ENCODE results near the gene GPSM1. TPM values are rescaled to one million over a fixed set of nuclear protein-coding genes. Genes with fewer than 3 reads are reported as not detected.

The GPSM1 gene
- total and polyA plus RNA-seq, 4 donors = 29.2 to 116 (median 92.1) TPM

- H3K9me3 ChIP-seq (ENCODE audit: control insufficient read depth, insufficient read depth, low read length) = no peaks in the 10 kb centered on the region
- no peak for DNase-seq (ENCODE audit: low read depth in 4 of 6, low spot score in 6 of 6)
- H3K27me3 ChIP-seq (ENCODE audit: control insufficient read depth, insufficient read depth, low read length) = no peaks in the 10 kb centered on the region
- no peak overlapping the region for H3K4me3 ChIP-seq (ENCODE audit: low read depth, low read length)
- no CpG with 5 or more reads among the region's 6 CpGs for WGBS (ENCODE audit: insufficient coverage)
- no peak overlapping the region for H3K27ac ChIP-seq (ENCODE audit: low read depth, low read length)
- H3K36me3 ChIP-seq (ENCODE audit: control insufficient read depth, insufficient read depth, low read length) = peaks cover 80% of the 10 kb centered on the region
- H3K4me1 ChIP-seq (ENCODE audit: control insufficient read depth, insufficient read depth, low read length) = peaks cover 21% of the 10 kb centered on the region
Measured at GRCh38 chr9:136397643-136398042, 70.3 kb downstream of the GPSM1 start.

GRCh38 chr9:136398286-136398685 is 70.9 kb downstream of the GPSM1 start:
- WGBS (ENCODE audit: insufficient coverage) = 98% methylated on average over 12 of the region's 12 CpGs
- Histone ChIP-seq H3K4me3 (ENCODE audit: low read depth, low read length) (no peak overlapping the region), H3K36me3 (ENCODE audit: control insufficient read depth, insufficient read depth, low read length) (peaks cover 79% of the 10 kb centered on the region), H3K27me3 (ENCODE audit: control insufficient read depth, insufficient read depth, low read length) (no peaks in the 10 kb centered on the region), H3K27ac (ENCODE audit: low read depth, low read length) (no peak overlapping the region), H3K4me1 (ENCODE audit: control insufficient read depth, insufficient read depth, low read length) (peaks cover 21% of the 10 kb centered on the region), H3K9me3 (ENCODE audit: control insufficient read depth, insufficient read depth, low read length) (no peaks in the 10 kb centered on the region)
- no peak for DNase-seq (ENCODE audit: low read depth in 4 of 6, low spot score in 6 of 6)

GRCh38 chr9:136399176-136400037 is 72.1 kb downstream of the GPSM1 start:
- H3K27ac ChIP-seq (ENCODE audit: low read depth, low read length) = no peak overlapping the region
- no peaks in the 10 kb centered on the region for H3K27me3 ChIP-seq (ENCODE audit: control insufficient read depth, insufficient read depth, low read length)
- peaks cover 21% of the 10 kb centered on the region for H3K4me1 ChIP-seq (ENCODE audit: control insufficient read depth, insufficient read depth, low read length)

GRCh38 chr9:136400038-136400834 is 72.9 kb downstream of the GPSM1 start, which contains the start of gene SNAPC4:
Gene SNAPC4 (minus strand): TSS chr9:136400170. CDS start chr9:136398428, 1,742 bp downstream.
- peak; percentile 49 to 96 (median 78) for DNase-seq (ENCODE audit: low read depth in 4 of 6, low spot score in 6 of 6)
- H3K4me3 ChIP-seq (ENCODE audit: low read depth, low read length) = peak within 1 kb of the TSS; percentile 62
- WGBS (ENCODE audit: insufficient coverage) = 8% methylated on average over 71 of the region's 71 CpGs
- H3K36me3 ChIP-seq (ENCODE audit: control insufficient read depth, insufficient read depth, low read length) = peaks cover 79% of the 10 kb centered on the region
- no peak within 1 kb of the TSS for H3K27ac ChIP-seq (ENCODE audit: low read depth, low read length)
- no peaks in the 10 kb centered on the region for H3K27me3 ChIP-seq (ENCODE audit: control insufficient read depth, insufficient read depth, low read length)
- no peaks in the 10 kb centered on the region for H3K9me3 ChIP-seq (ENCODE audit: control insufficient read depth, insufficient read depth, low read length)
- H3K4me1 ChIP-seq (ENCODE audit: control insufficient read depth, insufficient read depth, low read length) = peaks cover 21% of the 10 kb centered on the region

More at GRCh38 chr9:136399176-136400037, 72.1 kb downstream of the GPSM1 start:
- 2% methylated on average over 67 of the region's 67 CpGs for WGBS (ENCODE audit: insufficient coverage)
- H3K9me3 ChIP-seq (ENCODE audit: control insufficient read depth, insufficient read depth, low read length) = no peaks in the 10 kb centered on the region
- peak overlapping the region; percentile 62 for H3K4me3 ChIP-seq (ENCODE audit: low read depth, low read length)
- peaks cover 79% of the 10 kb centered on the region for H3K36me3 ChIP-seq (ENCODE audit: control insufficient read depth, insufficient read depth, low read length)
- DNase-seq (ENCODE audit: low read depth in 4 of 6, low spot score in 6 of 6) = no peak

GRCh38 chr9:136401173-136401922 is 74.0 kb downstream of the GPSM1 start:
- Histone ChIP-seq H3K4me1 (ENCODE audit: control insufficient read depth, insufficient read depth, low read length) (peaks cover 21% of the 10 kb centered on the region), H3K36me3 (ENCODE audit: control insufficient read depth, insufficient read depth, low read length) (peaks cover 78% of the 10 kb centered on the region)
- WGBS (ENCODE audit: insufficient coverage) = 90% methylated on average over 17 of the region's 18 CpGs

GRCh38 chr9:136402067-136402466 is 74.7 kb downstream of the GPSM1 start:
- Histone ChIP-seq H3K27me3 (ENCODE audit: control insufficient read depth, insufficient read depth, low read length) (no peaks in the 10 kb centered on the region), H3K36me3 (ENCODE audit: control insufficient read depth, insufficient read depth, low read length) (peaks cover 77% of the 10 kb centered on the region), H3K4me1 (ENCODE audit: control insufficient read depth, insufficient read depth, low read length) (peaks cover 21% of the 10 kb centered on the region), H3K27ac (ENCODE audit: low read depth, low read length) (no peak overlapping the region), H3K4me3 (ENCODE audit: low read depth, low read length) (no peak overlapping the region), H3K9me3 (ENCODE audit: control insufficient read depth, insufficient read depth, low read length) (no peaks in the 10 kb centered on the region)
- no peak for DNase-seq (ENCODE audit: low read depth in 4 of 6, low spot score in 6 of 6)
- WGBS (ENCODE audit: insufficient coverage) = 82% methylated on average over 10 of the region's 13 CpGs

More at GRCh38 chr9:136401173-136401922, 74.0 kb downstream of the GPSM1 start:
- Histone ChIP-seq H3K27ac (ENCODE audit: low read depth, low read length) (no peak overlapping the region), H3K4me3 (ENCODE audit: low read depth, low read length) (no peak overlapping the region), H3K27me3 (ENCODE audit: control insufficient read depth, insufficient read depth, low read length) (no peaks in the 10 kb centered on the region), H3K9me3 (ENCODE audit: control insufficient read depth, insufficient read depth, low read length) (no peaks in the 10 kb centered on the region)
- no peak for DNase-seq (ENCODE audit: low read depth in 4 of 6, low spot score in 6 of 6)

- no peak overlapping the region for H3K4me3 ChIP-seq (ENCODE audit: low read depth, low read length)
- H3K36me3 ChIP-seq (ENCODE audit: control insufficient read depth, insufficient read depth, low read length) = peaks cover 78% of the 10 kb centered on the region
- no peaks in the 10 kb centered on the region for H3K9me3 ChIP-seq (ENCODE audit: control insufficient read depth, insufficient read depth, low read length)
- no peaks in the 10 kb centered on the region for H3K27me3 ChIP-seq (ENCODE audit: control insufficient read depth, insufficient read depth, low read length)
- H3K27ac ChIP-seq (ENCODE audit: low read depth, low read length) = no peak overlapping the region
- WGBS (ENCODE audit: insufficient coverage) = 100% methylated on average over 5 of the region's 5 CpGs
- peaks cover 19% of the 10 kb centered on the region for H3K4me1 ChIP-seq (ENCODE audit: control insufficient read depth, insufficient read depth, low read length)
- DNase-seq (ENCODE audit: low read depth in 4 of 6, low spot score in 6 of 6) = no peak
Measured at GRCh38 chr9:136403538-136403914, 76.2 kb downstream of the GPSM1 start.

GRCh38 chr9:136403915-136404800 is 76.8 kb downstream of the GPSM1 start:
- no peak overlapping the region for H3K4me3 ChIP-seq (ENCODE audit: low read depth, low read length)
- H3K9me3 ChIP-seq (ENCODE audit: control insufficient read depth, insufficient read depth, low read length) = no peaks in the 10 kb centered on the region
- H3K27me3 ChIP-seq (ENCODE audit: control insufficient read depth, insufficient read depth, low read length) = no peaks in the 10 kb centered on the region
- peaks cover 77% of the 10 kb centered on the region for H3K36me3 ChIP-seq (ENCODE audit: control insufficient read depth, insufficient read depth, low read length)
- DNase-seq (ENCODE audit: low read depth in 4 of 6, low spot score in 6 of 6) = no peak
- WGBS (ENCODE audit: insufficient coverage) = 92% methylated on average over 32 of the region's 32 CpGs
- H3K27ac ChIP-seq (ENCODE audit: low read depth, low read length) = no peak overlapping the region
- H3K4me1 ChIP-seq (ENCODE audit: control insufficient read depth, insufficient read depth, low read length) = peaks cover 19% of the 10 kb centered on the region
